GM21360 (cell line): ENCODE measurements around the gene PSKH1.

ENCODE experiments used
- ATAC-seq: cut with Tn5 transposase; IDR thresholded peaks from one replicate; pipeline ENCODE4 v1.9.1; 2021; ENCODE audit warnings: mild to moderate bottlenecking, moderate library complexity; ENCODE audit not compliant: unreplicated experiment

The PSKH1 gene

DNA sequence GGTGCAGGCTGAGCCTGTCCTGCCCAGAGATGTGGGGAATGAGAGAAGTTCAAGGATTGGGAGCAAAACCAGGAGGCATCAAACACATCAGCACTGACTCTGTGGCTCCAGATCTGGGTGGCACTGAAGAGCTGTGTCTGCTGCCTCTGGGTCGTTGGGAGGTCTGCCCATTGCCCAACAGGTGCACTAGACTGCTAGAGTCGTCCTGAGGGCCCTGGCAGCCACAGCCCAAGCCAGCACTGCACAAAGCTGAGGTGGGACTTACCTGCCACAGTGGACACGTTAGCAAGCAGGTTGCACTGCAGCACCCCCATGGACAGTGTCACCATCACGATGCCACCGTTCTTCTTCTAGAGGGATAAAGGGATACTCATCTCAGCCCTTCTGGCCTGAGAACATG, 84.0 kb downstream of the PSKH1 start:
- ATAC-seq: no peak

GRCh38 chr16:67977469-67978227, 84.6 kb downstream of the PSKH1 start:
- no peak for ATAC-seq
